Measurements from ENCODE around the gene TENM3.

DNA sequence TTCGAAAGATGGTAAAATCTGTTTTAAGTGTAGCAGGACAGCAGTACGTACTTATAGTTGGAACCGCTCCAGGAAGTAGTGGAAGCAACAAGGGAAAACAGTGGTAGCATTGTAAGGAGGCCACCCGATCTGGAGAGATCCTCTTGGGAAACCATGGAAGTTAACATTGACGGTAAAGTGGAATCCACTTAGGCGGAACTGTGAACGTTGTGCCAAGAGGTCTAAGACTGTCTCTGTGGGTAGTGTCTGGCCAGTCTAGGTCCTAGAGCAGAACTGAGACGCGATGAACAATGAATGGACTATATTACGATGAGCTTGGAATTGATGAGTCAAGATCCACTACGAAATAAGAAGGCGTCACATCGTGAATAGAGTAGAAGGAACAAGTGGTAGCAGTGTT is 124.0 kb downstream of the TENM3 start:
- TF ChIP-seq, protein P1, sequence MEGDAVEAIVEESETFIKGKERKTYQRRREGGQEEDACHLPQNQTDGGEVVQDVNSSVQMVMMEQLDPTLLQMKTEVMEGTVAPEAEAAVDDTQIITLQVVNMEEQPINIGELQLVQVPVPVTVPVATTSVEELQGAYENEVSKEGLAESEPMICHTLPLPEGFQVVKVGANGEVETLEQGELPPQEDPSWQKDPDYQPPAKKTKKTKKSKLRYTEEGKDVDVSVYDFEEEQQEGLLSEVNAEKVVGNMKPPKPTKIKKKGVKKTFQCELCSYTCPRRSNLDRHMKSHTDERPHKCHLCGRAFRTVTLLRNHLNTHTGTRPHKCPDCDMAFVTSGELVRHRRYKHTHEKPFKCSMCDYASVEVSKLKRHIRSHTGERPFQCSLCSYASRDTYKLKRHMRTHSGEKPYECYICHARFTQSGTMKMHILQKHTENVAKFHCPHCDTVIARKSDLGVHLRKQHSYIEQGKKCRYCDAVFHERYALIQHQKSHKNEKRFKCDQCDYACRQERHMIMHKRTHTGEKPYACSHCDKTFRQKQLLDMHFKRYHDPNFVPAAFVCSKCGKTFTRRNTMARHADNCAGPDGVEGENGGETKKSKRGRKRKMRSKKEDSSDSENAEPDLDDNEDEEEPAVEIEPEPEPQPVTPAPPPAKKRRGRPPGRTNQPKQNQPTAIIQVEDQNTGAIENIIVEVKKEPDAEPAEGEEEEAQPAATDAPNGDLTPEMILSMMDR (conservative IDR thresholded peaks at IDR 0.05; ENCODE audit: low read depth, low read length) = no peak
- TF ChIP-seq EZH2 (IDR thresholded peaks at IDR 0.05; ENCODE audit: low read length, unreplicated experiment) (no peak), EZH2phosphoT487 (IDR thresholded peaks at IDR 0.05; ENCODE audit: borderline replicate concordance, low read length) (no peak)
